ENCODE results near the gene KSR2.

GRCh38 chr12:117453961-117454360 lies 514.8 kb downstream of the KSR2 start:
- TF ChIP-seq POLR2A (IDR thresholded peaks at IDR 0.05; ENCODE audit: low read length) (no peak), GATA1 (IDR thresholded peaks at IDR 0.05; ENCODE audit: low read depth, low read length) (no peak)

Data from erythroblast (primary cell).